Ishikawa (cell line): Measurements from ENCODE around the gene EGFR.

ENCODE experiments used
- CEBPB ChIP-seq: IDR thresholded peaks from 2 replicates; pipeline ENCODE4 v1.6.1; 2012
- EGR1 ChIP-seq: IDR thresholded peaks from 2 replicates; pipeline ENCODE4 v1.6.1; 2012
- EP300 ChIP-seq: IDR thresholded peaks from 2 replicates; pipeline ENCODE4 v1.6.1; 2012; ENCODE audit warnings: borderline replicate concordance
- FOXM1 ChIP-seq: IDR thresholded peaks from 2 replicates; pipeline ENCODE4 v1.6.1; 2012; ENCODE audit warnings: low read depth, borderline replicate concordance
- MAX ChIP-seq: IDR thresholded peaks from 2 replicates; pipeline ENCODE4 v1.6.1; 2012
- NFIC ChIP-seq: IDR thresholded peaks from 2 replicates; pipeline ENCODE4 v1.6.1; 2012
- RAD21 ChIP-seq: IDR thresholded peaks from 2 replicates; pipeline ENCODE4 v1.6.1; 2012; ENCODE audit warnings: low read depth
- REST ChIP-seq: IDR thresholded peaks from 2 replicates; pipeline ENCODE4 v1.6.1; 2012; ENCODE audit warnings: low read depth, mild to moderate bottlenecking
- TAF1 ChIP-seq: IDR thresholded peaks from 2 replicates; pipeline ENCODE4 v1.6.1; 2012; ENCODE audit warnings: low read depth, mild to moderate bottlenecking
- TCF12 ChIP-seq: IDR thresholded peaks from 2 replicates; pipeline ENCODE4 v1.6.1; 2012; ENCODE audit warnings: low read depth
- USF1 ChIP-seq: IDR thresholded peaks from 2 replicates; pipeline ENCODE4 v1.6.1; 2012
- YY1 ChIP-seq: IDR thresholded peaks from 2 replicates; pipeline ENCODE4 v1.6.1; 2012; ENCODE audit warnings: low read depth
- ZBTB7A ChIP-seq: IDR thresholded peaks from 2 replicates; pipeline ENCODE4 v1.6.1; 2012; ENCODE audit warnings: low read depth

- TF ChIP-seq REST (no peak), TCF12 (no peak), EP300 (no peak), YY1 (no peak), RAD21 (no peak), ZBTB7A (no peak), CEBPB (no peak), FOXM1 (no peak), TAF1 (no peak), MAX (no peak), NFIC (no peak), EGR1 (no peak), USF1 (no peak)
Measured at GRCh38 chr7:55092186-55092974, 73.6 kb downstream of the EGFR start.
